ENCODE data around the gene SMYD3.

DNA sequence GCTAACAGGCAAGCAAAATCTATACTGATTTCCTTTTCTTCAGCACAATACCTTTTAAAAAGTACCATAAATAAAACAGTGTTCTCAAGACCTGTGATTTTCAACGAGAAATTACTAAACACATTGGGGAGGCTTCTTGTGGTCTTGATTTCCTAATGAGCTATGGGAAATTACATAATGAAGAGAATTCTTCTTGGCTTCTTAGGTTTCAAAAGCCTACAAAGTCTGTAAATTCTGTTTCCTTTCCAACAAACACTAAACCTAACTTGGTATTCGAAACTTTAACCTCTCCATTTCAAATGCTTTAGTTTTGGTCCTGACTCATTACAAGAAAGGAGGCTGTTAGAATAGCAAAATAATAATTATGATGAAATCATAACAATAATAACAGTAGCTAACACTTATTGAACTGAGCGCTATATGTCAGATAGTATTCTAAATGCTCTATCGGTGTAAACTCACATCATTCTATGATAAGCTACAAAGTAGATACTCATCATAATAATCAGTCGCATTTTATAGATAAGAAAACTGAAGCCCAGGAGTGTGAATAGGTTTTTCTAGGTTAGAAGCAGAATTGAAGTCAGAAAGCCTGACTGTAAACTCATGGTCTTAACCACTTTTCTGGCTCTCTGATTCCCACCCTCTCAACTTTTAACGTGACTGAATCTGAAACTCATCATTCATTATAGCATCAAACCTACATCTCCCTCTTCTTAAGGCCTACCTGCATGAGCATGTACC is 486.7 kb downstream of the SMYD3 start:
- TF ChIP-seq, protein P1, sequence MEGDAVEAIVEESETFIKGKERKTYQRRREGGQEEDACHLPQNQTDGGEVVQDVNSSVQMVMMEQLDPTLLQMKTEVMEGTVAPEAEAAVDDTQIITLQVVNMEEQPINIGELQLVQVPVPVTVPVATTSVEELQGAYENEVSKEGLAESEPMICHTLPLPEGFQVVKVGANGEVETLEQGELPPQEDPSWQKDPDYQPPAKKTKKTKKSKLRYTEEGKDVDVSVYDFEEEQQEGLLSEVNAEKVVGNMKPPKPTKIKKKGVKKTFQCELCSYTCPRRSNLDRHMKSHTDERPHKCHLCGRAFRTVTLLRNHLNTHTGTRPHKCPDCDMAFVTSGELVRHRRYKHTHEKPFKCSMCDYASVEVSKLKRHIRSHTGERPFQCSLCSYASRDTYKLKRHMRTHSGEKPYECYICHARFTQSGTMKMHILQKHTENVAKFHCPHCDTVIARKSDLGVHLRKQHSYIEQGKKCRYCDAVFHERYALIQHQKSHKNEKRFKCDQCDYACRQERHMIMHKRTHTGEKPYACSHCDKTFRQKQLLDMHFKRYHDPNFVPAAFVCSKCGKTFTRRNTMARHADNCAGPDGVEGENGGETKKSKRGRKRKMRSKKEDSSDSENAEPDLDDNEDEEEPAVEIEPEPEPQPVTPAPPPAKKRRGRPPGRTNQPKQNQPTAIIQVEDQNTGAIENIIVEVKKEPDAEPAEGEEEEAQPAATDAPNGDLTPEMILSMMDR (IDR thresholded peaks at IDR 0.05 in 8 of 11, conservative IDR thresholded peaks at IDR 0.05 in 3 of 11) = no peak
- TF ChIP-seq POLR2A (IDR thresholded peaks at IDR 0.05) = no peak

Data from spleen (tissue), 7 donors.